HEK293 (cell line): ENCODE measurements around the gene SYNGR3.
A peak's percentile ranks its signal among the peaks of the same experiment; 100 is the strongest.

Source experiments
- FEZF1 ChIP-seq: fragments of 450-650 bp; formaldehyde crosslinking; IDR thresholded peaks from 2 replicates; pipeline ENCODE4 v1.5.1; 2016; ENCODE audit warnings: missing biosample characterization, missing genetic modification characterization
- GFI1B ChIP-seq: fragments of 450-650 bp; formaldehyde crosslinking; IDR thresholded peaks from 2 replicates; pipeline ENCODE4 v1.5.1; 2016; ENCODE audit warnings: missing biosample characterization, missing genetic modification characterization
- GLIS1 ChIP-seq: fragments of 450-650 bp; formaldehyde crosslinking; IDR thresholded peaks from 2 replicates; pipeline ENCODE4 v1.5.1; 2016; ENCODE audit warnings: missing biosample characterization, missing genetic modification characterization
- IKZF3 ChIP-seq: fragments of 450-650 bp; IDR thresholded peaks from 2 replicates; pipeline ENCODE4 v1.5.0; 2018; ENCODE audit warnings: missing biosample characterization, mild to moderate bottlenecking, missing genetic modification characterization, moderate library complexity
- KLF16 ChIP-seq: fragments of 450-650 bp; formaldehyde crosslinking; IDR thresholded peaks from 2 replicates; pipeline ENCODE4 v1.5.1; 2017; ENCODE audit warnings: missing biosample characterization, missing genetic modification characterization
- MYNN ChIP-seq: fragments of 450-650 bp; formaldehyde crosslinking; IDR thresholded peaks from 2 replicates; pipeline ENCODE4 v1.5.1; 2016; ENCODE audit warnings: missing biosample characterization, missing genetic modification characterization, borderline replicate concordance
- OSR2 ChIP-seq: fragments of 450-650 bp; formaldehyde crosslinking; IDR thresholded peaks from 2 replicates; pipeline ENCODE4 v1.5.1; 2016; ENCODE audit warnings: missing biosample characterization, missing genetic modification characterization
- PRDM10 ChIP-seq: fragments of 450-650 bp; formaldehyde crosslinking; IDR thresholded peaks from 2 replicates; pipeline ENCODE4 v1.5.1; 2016; ENCODE audit warnings: missing biosample characterization, missing genetic modification characterization
- RBAK ChIP-seq: fragments of 450-650 bp; formaldehyde crosslinking; IDR thresholded peaks from 2 replicates; pipeline ENCODE4 v1.5.1; 2016; ENCODE audit warnings: missing biosample characterization, missing genetic modification characterization
- SP2 ChIP-seq: fragments of 450-650 bp; formaldehyde crosslinking; IDR thresholded peaks from 2 replicates; pipeline ENCODE4 v1.5.1; 2016; ENCODE audit warnings: missing biosample characterization, missing genetic modification characterization
- ZBTB17 ChIP-seq: fragments of 450-650 bp; formaldehyde crosslinking; IDR thresholded peaks from 2 replicates; pipeline ENCODE4 v1.5.1; 2016; ENCODE audit warnings: missing biosample characterization, missing genetic modification characterization
- ZBTB48 ChIP-seq: fragments of 450-650 bp; formaldehyde crosslinking; IDR thresholded peaks from 2 replicates; pipeline ENCODE4 v1.5.1; 2016; ENCODE audit warnings: missing biosample characterization, missing genetic modification characterization
- ZBTB7A ChIP-seq: fragments of 450-650 bp; formaldehyde crosslinking; IDR thresholded peaks from 2 replicates; pipeline ENCODE4 v1.5.1; 2016; ENCODE audit warnings: low read depth, missing biosample characterization, missing genetic modification characterization
- ZBTB8A ChIP-seq: fragments of 450-650 bp; formaldehyde crosslinking; IDR thresholded peaks from 2 replicates; pipeline ENCODE4 v1.5.1; 2016; ENCODE audit warnings: missing biosample characterization, missing genetic modification characterization
- ZFHX2 ChIP-seq: fragments of 450-650 bp; formaldehyde crosslinking; conservative IDR thresholded peaks from 2 replicates; pipeline ENCODE4 v1.5.1; 2016; ENCODE audit warnings: missing biosample characterization, missing genetic modification characterization
- ZNF132 ChIP-seq: fragments of 450-650 bp; formaldehyde crosslinking; IDR thresholded peaks from 2 replicates; pipeline ENCODE4 v1.5.1; 2017; ENCODE audit warnings: missing biosample characterization, missing genetic modification characterization, borderline replicate concordance
- ZNF175 ChIP-seq: fragments of 450-650 bp; formaldehyde crosslinking; IDR thresholded peaks from 2 replicates; pipeline ENCODE4 v1.5.1; 2016; ENCODE audit warnings: missing biosample characterization, missing genetic modification characterization
- ZNF248 ChIP-seq: fragments of 450-650 bp; formaldehyde crosslinking; IDR thresholded peaks from 2 replicates; pipeline ENCODE4 v1.5.1; 2017; ENCODE audit warnings: missing biosample characterization, missing genetic modification characterization
- ZNF335 ChIP-seq: fragments of 450-650 bp; formaldehyde crosslinking; conservative IDR thresholded peaks from 2 replicates; pipeline ENCODE4 v1.5.1; 2016; ENCODE audit warnings: missing biosample characterization, missing genetic modification characterization
- ZNF37A ChIP-seq: fragments of 450-650 bp; IDR thresholded peaks from 2 replicates; pipeline ENCODE4 v1.5.1; 2018; ENCODE audit warnings: missing biosample characterization, missing genetic modification characterization
- ZNF623 ChIP-seq: fragments of 450-650 bp; formaldehyde crosslinking; IDR thresholded peaks from 2 replicates; pipeline ENCODE4 v1.5.1; 2016; ENCODE audit warnings: missing biosample characterization, missing genetic modification characterization
- ZNF624 ChIP-seq: fragments of 450-650 bp; formaldehyde crosslinking; IDR thresholded peaks from 2 replicates; pipeline ENCODE4 v1.5.1; 2017; ENCODE audit warnings: missing biosample characterization, missing genetic modification characterization
- ZNF654 ChIP-seq: fragments of 450-650 bp; formaldehyde crosslinking; IDR thresholded peaks from 2 replicates; pipeline ENCODE4 v1.5.1; 2016; ENCODE audit warnings: low read depth, missing biosample characterization, missing genetic modification characterization
- ZNF707 ChIP-seq: fragments of 450-650 bp; formaldehyde crosslinking; IDR thresholded peaks from 2 replicates; pipeline ENCODE4 v1.5.1; 2016; ENCODE audit warnings: missing biosample characterization, missing genetic modification characterization
- ZNF747 ChIP-seq: fragments of 450-650 bp; formaldehyde crosslinking; IDR thresholded peaks from 2 replicates; pipeline ENCODE4 v1.5.1; 2016; ENCODE audit warnings: missing biosample characterization, missing genetic modification characterization
- ZNF791 ChIP-seq: fragments of 450-650 bp; formaldehyde crosslinking; IDR thresholded peaks from 2 replicates; pipeline ENCODE4 v1.5.1; 2016; ENCODE audit warnings: missing biosample characterization, missing genetic modification characterization
- ZNF792 ChIP-seq: fragments of 450-650 bp; formaldehyde crosslinking; IDR thresholded peaks from 2 replicates; pipeline ENCODE4 v1.5.1; 2016; ENCODE audit warnings: missing biosample characterization, missing genetic modification characterization
- ZNF843 ChIP-seq: fragments of 450-650 bp; formaldehyde crosslinking; IDR thresholded peaks from 2 replicates; pipeline ENCODE4 v1.5.1; 2016; ENCODE audit warnings: missing biosample characterization, missing genetic modification characterization
- ZXDB ChIP-seq: fragments of 450-650 bp; formaldehyde crosslinking; IDR thresholded peaks from 2 replicates; pipeline ENCODE4 v1.5.1; 2016; ENCODE audit warnings: missing biosample characterization, missing genetic modification characterization
- TF ChIP-seq, protein P1 (sequence below): fragments of 450-650 bp; formaldehyde crosslinking; IDR thresholded peaks from 2 replicates; pipeline ENCODE4 v1.5.1; 2017; ENCODE audit warnings: missing biosample characterization, missing genetic modification characterization
- TF ChIP-seq, protein P2 (sequence below): fragments of 450-650 bp; formaldehyde crosslinking; IDR thresholded peaks from 2 replicates; pipeline ENCODE4 v1.5.1; 2016; ENCODE audit warnings: missing biosample characterization, missing genetic modification characterization, low read depth
- TF ChIP-seq, protein P3 (sequence below): fragments of 450-650 bp; formaldehyde crosslinking; IDR thresholded peaks from 2 replicates; pipeline ENCODE4 v1.5.1; 2016; ENCODE audit warnings: missing biosample characterization, missing genetic modification characterization
- TF ChIP-seq, protein P4 (sequence below): fragments of 450-650 bp; formaldehyde crosslinking; IDR thresholded peaks from 2 replicates; pipeline ENCODE4 v1.5.1; 2016; ENCODE audit warnings: missing biosample characterization, missing genetic modification characterization

The SYNGR3 gene

GRCh38 chr16:1941162-1942046, 48.4 kb upstream of the SYNGR3 start (continued):
- TF ChIP-seq, protein P1, sequence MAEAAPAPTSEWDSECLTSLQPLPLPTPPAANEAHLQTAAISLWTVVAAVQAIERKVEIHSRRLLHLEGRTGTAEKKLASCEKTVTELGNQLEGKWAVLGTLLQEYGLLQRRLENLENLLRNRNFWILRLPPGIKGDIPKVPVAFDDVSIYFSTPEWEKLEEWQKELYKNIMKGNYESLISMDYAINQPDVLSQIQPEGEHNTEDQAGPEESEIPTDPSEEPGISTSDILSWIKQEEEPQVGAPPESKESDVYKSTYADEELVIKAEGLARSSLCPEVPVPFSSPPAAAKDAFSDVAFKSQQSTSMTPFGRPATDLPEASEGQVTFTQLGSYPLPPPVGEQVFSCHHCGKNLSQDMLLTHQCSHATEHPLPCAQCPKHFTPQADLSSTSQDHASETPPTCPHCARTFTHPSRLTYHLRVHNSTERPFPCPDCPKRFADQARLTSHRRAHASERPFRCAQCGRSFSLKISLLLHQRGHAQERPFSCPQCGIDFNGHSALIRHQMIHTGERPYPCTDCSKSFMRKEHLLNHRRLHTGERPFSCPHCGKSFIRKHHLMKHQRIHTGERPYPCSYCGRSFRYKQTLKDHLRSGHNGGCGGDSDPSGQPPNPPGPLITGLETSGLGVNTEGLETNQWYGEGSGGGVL (tag by site-specific recombination), result no peak
- TF ChIP-seq MYNN (tag by site-specific recombination) (no peak), ZFHX2 (tag by site-specific recombination) (peak; percentile 8; the same call in 1 of the 2 replicates), ZNF654 (tag by site-specific recombination) (peak; percentile 38), ZNF623 (tag by site-specific recombination) (no peak), ZNF792 (tag by site-specific recombination) (no peak), ZNF248 (tag by site-specific recombination) (no peak), ZNF791 (no peak), FEZF1 (tag by site-specific recombination) (peak; percentile 57), ZNF132 (tag by site-specific recombination) (no peak), GLIS1 (tag by site-specific recombination) (no peak), RBAK (tag by site-specific recombination) (no peak), SP2 (tag by site-specific recombination) (peak; percentile 59), GFI1B (tag by site-specific recombination) (no peak), ZBTB7A (tag by site-specific recombination) (no peak), ZNF335 (tag by site-specific recombination) (peak; percentile 66), PRDM10 (peak; percentile 98), ZXDB (tag by site-specific recombination) (no peak), IKZF3 (tag by site-specific recombination) (peak; percentile 11; the same call in 1 of the 2 replicates), ZNF707 (tag by site-specific recombination) (no peak), ZBTB8A (tag by site-specific recombination) (peak; percentile 21; the same call in 1 of the 2 replicates), ZNF747 (no peak), ZBTB48 (tag by site-specific recombination) (0 out of 2 replicates have a peak, but pooled peaks have one; percentile 24), ZNF37A (tag by site-specific recombination) (no peak), ZNF175 (tag by site-specific recombination) (no peak), ZBTB17 (0 out of 2 replicates have a peak, but pooled peaks have one; percentile 53), OSR2 (tag by site-specific recombination) (peak; percentile 56; the same call in 1 of the 2 replicates), KLF16 (tag by site-specific recombination) (no peak), ZNF624 (no peak), ZNF843 (tag by site-specific recombination) (no peak)
- TF ChIP-seq, protein P2, sequence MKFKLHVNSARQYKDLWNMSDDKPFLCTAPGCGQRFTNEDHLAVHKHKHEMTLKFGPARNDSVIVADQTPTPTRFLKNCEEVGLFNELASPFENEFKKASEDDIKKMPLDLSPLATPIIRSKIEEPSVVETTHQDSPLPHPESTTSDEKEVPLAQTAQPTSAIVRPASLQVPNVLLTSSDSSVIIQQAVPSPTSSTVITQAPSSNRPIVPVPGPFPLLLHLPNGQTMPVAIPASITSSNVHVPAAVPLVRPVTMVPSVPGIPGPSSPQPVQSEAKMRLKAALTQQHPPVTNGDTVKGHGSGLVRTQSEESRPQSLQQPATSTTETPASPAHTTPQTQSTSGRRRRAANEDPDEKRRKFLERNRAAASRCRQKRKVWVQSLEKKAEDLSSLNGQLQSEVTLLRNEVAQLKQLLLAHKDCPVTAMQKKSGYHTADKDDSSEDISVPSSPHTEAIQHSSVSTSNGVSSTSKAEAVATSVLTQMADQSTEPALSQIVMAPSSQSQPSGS (tag by site-specific recombination), result no peak
- TF ChIP-seq, protein P3, sequence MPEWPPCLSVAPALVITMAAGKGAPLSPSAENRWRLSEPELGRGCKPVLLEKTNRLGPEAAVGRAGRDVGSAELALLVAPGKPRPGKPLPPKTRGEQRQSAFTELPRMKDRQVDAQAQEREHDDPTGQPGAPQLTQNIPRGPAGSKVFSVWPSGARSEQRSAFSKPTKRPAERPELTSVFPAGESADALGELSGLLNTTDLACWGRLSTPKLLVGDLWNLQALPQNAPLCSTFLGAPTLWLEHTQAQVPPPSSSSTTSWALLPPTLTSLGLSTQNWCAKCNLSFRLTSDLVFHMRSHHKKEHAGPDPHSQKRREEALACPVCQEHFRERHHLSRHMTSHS, result no peak
- TF ChIP-seq, protein P4, sequence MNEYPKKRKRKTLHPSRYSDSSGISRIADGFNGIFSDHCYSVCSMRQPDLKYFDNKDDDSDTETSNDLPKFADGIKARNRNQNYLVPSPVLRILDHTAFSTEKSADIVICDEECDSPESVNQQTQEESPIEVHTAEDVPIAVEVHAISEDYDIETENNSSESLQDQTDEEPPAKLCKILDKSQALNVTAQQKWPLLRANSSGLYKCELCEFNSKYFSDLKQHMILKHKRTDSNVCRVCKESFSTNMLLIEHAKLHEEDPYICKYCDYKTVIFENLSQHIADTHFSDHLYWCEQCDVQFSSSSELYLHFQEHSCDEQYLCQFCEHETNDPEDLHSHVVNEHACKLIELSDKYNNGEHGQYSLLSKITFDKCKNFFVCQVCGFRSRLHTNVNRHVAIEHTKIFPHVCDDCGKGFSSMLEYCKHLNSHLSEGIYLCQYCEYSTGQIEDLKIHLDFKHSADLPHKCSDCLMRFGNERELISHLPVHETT, result no peak
